H1 (cell line): ENCODE data around the gene MBD5. TPM values are rescaled to one million over a fixed set of nuclear protein-coding genes. Genes with fewer than 3 reads are reported as not detected.

ENCODE experiments used
- CTCF ChIA-PET: fragments of 300-600 bp; sonication (Branson Sonifier 250); formaldehyde crosslinking; loops from one replicate; lab custom pipeline; 2021; ENCODE audit not compliant: partially characterized antibody; lab: Charles Lee
- POLR2A ChIA-PET: fragments of 300-600 bp; sonication (Branson Sonifier 250); formaldehyde crosslinking; loops from one replicate; lab custom pipeline; 2021; ENCODE audit warnings: inconsistent platforms; ENCODE audit not compliant: partially characterized antibody; lab: Charles Lee
- DNase-seq, 2 experiments: peaks; one replicate each; pipeline versions ENCODE4 v3.0.0 to v3.0.0-alpha.2; 2010 to 2022; ENCODE audit warnings: low spot score in 2 of 2, low read depth in 1 of 2, mixed read lengths in 1 of 2
- FAIRE-seq: peaks from 2 replicates; lab custom pipeline; 2011; peaks lifted over from hg19 to GRCh38; lab: Jason Lieb, UNC
- H2AFZ ChIP-seq: 2 replicates; pipeline ENCODE4 v1.8.1; 2012; ENCODE audit warnings: low read length, inconsistent platforms
- H2AK5ac ChIP-seq: 2 replicates; pipeline ENCODE4 v1.6.1; 2013; ENCODE audit warnings: low read depth, low read length
- H2BK120ac ChIP-seq: replicated peaks from 2 replicates; pipeline ENCODE3; 2013; ENCODE audit warnings: low read depth, low read length, inconsistent platforms
- H2BK12ac ChIP-seq: 2 replicates; pipeline ENCODE4 v1.6.1; 2013; ENCODE audit warnings: low read depth, low read length
- H2BK15ac ChIP-seq: 2 replicates; pipeline ENCODE4 v1.6.1; 2013; ENCODE audit warnings: low read length
- H2BK20ac ChIP-seq: 2 replicates; pipeline ENCODE4 v1.6.1; 2013; ENCODE audit warnings: low read length
- H2BK5ac ChIP-seq: 2 replicates; pipeline ENCODE4 v1.6.1; 2013; ENCODE audit warnings: low read depth, low read length
- H3K14ac ChIP-seq: 2 replicates; pipeline ENCODE4 v1.6.1; 2013; ENCODE audit warnings: inconsistent platforms; ENCODE audit not compliant: insufficient read length
- H3K18ac ChIP-seq: 2 replicates; pipeline ENCODE4 v1.6.1; 2013; ENCODE audit warnings: low read length; ENCODE audit errors: extremely low read depth
- H3K23ac ChIP-seq: 2 replicates; pipeline ENCODE4 v1.6.1; 2013; ENCODE audit warnings: inconsistent platforms; ENCODE audit not compliant: insufficient read length
- H3K23me2 ChIP-seq: 2 replicates; pipeline ENCODE4 v1.6.1; 2013; ENCODE audit warnings: low read depth, low read length
- H3K27ac ChIP-seq: 2 replicates; pipeline ENCODE4 v1.6.1; 2011; ENCODE audit warnings: low read depth, low read length, inconsistent platforms
- H3K27me3 ChIP-seq, 4 experiments: replicated peaks in 1 of 4; 1 replicate in 1 of 4; 2 replicates in 3 of 4; pipeline versions ENCODE4 v1.6.1 to v1.8.1; 2011 to 2013; ENCODE audit warnings: low read length in 3 of 4, mild to moderate bottlenecking in 3 of 4, inconsistent platforms in 2 of 4, mixed read lengths in 2 of 4, moderate library complexity in 1 of 4; ENCODE audit not compliant: control insufficient read depth in 3 of 4, insufficient read depth in 3 of 4; ENCODE audit errors: extremely low read depth in 1 of 4
- H3K36me3 ChIP-seq, 4 experiments: 2 replicates each; pipeline versions ENCODE4 v1.6.1 to v1.8.1; 2011 to 2013; ENCODE audit warnings: mild to moderate bottlenecking in 4 of 4, low read length in 3 of 4, moderate library complexity in 2 of 4, control low read depth in 1 of 4, inconsistent platforms in 1 of 4; ENCODE audit not compliant: insufficient read depth in 4 of 4, control insufficient read depth in 2 of 4
- H3K4ac ChIP-seq: replicated peaks from 2 replicates; pipeline ENCODE3; 2013; ENCODE audit warnings: low read length, low read depth, mixed read lengths, inconsistent platforms; ENCODE audit not compliant: insufficient read length
- H3K4me1 ChIP-seq, 4 experiments: replicated peaks in 1 of 4; 1 replicate in 1 of 4; 2 replicates in 3 of 4; pipeline versions ENCODE4 v1.6.1 to v1.8.1; 2011 to 2013; ENCODE audit warnings: low read length in 3 of 4, inconsistent platforms in 2 of 4, mixed read lengths in 1 of 4; ENCODE audit not compliant: insufficient read depth in 4 of 4, control insufficient read depth in 3 of 4
- H3K4me2 ChIP-seq, 2 experiments: 2 replicates each; pipeline versions ENCODE4 v1.6.1 to v1.8.1; 2011 to 2013; ENCODE audit warnings: low read depth in 2 of 2, low read length in 2 of 2, control low read depth in 1 of 2, inconsistent platforms in 1 of 2, mild to moderate bottlenecking in 1 of 2; ENCODE audit not compliant: insufficient read depth in 1 of 2
- H3K4me3 ChIP-seq, 4 experiments: fragments of 200-600, 300-600 bp in 1 of 4; sonication (generic), shearing (Covaris generic), sonication (Bioruptor Twin) in 1 of 4; 2 replicates each; pipeline versions ENCODE4 v1.5.1 to v1.8.1; 2011 to 2016; ENCODE audit warnings: low read length in 4 of 4, low read depth in 3 of 4, control low read depth in 2 of 4, inconsistent platforms in 2 of 4, mild to moderate bottlenecking in 2 of 4, mixed read lengths in 1 of 4, moderate library complexity in 1 of 4; ENCODE audit not compliant: insufficient read depth in 2 of 4; ENCODE audit errors: extremely low read depth in 1 of 4
- H3K56ac ChIP-seq: replicated peaks from 2 replicates; pipeline ENCODE3; 2013; ENCODE audit warnings: low read depth, mild to moderate bottlenecking, mixed read lengths, low read length, inconsistent platforms; ENCODE audit not compliant: insufficient read length
- H3K79me1 ChIP-seq: 2 replicates; pipeline ENCODE4 v1.6.1; 2013; ENCODE audit warnings: low read depth, low read length, control low read depth
- H3K79me2 ChIP-seq, 2 experiments: 2 replicates each; pipeline versions ENCODE4 v1.6.1 to v1.8.1; 2012 to 2013; ENCODE audit warnings: low read length in 2 of 2, mild to moderate bottlenecking in 2 of 2, inconsistent platforms in 1 of 2; ENCODE audit not compliant: insufficient read depth in 2 of 2, control insufficient read depth in 1 of 2
- H3K9ac ChIP-seq, 4 experiments: replicated peaks in 1 of 4; 1 replicate in 1 of 4; 2 replicates in 3 of 4; pipeline versions ENCODE4 v1.6.1 to v1.8.1; 2011 to 2013; ENCODE audit warnings: low read depth in 3 of 4, low read length in 3 of 4, control low read depth in 2 of 4, mild to moderate bottlenecking in 2 of 4, moderate library complexity in 2 of 4, inconsistent platforms in 1 of 4; ENCODE audit errors: extremely low read depth in 1 of 4
- H3K9me3 ChIP-seq, 2 experiments: 2 replicates each; pipeline versions ENCODE4 v1.6.1 to v1.8.1; 2012 to 2013; ENCODE audit warnings: mild to moderate bottlenecking in 2 of 2, moderate library complexity in 2 of 2, control low read depth in 1 of 2, inconsistent platforms in 1 of 2, low read depth in 1 of 2, low read length in 1 of 2, mixed read lengths in 1 of 2; ENCODE audit not compliant: insufficient read depth in 2 of 2
- H4K20me1 ChIP-seq, 2 experiments: replicated peaks in 1 of 2; 2 replicates each; pipeline versions ENCODE3 to v1.8.1; 2011 to 2013; ENCODE audit warnings: inconsistent platforms in 2 of 2, low read length in 2 of 2, mild to moderate bottlenecking in 1 of 2; ENCODE audit not compliant: insufficient read depth in 2 of 2, control insufficient read depth in 1 of 2
- H4K5ac ChIP-seq: 2 replicates; pipeline ENCODE4 v1.6.1; 2013; ENCODE audit warnings: low read length, low read depth, mixed read lengths, inconsistent platforms; ENCODE audit not compliant: insufficient read length
- H4K8ac ChIP-seq: 2 replicates; pipeline ENCODE4 v1.8.0; 2013; ENCODE audit warnings: mild to moderate bottlenecking, moderate library complexity, low read length, inconsistent platforms; ENCODE audit not compliant: insufficient read depth; ENCODE audit errors: extremely low read depth
- H4K91ac ChIP-seq: replicated peaks from 2 replicates; pipeline ENCODE3; 2013; ENCODE audit warnings: low read length, mixed read lengths, inconsistent platforms; ENCODE audit not compliant: insufficient read length
- ASH2L ChIP-seq: fragments of 200-600, 300-600 bp; sonication (generic); IDR thresholded peaks from one replicate; pipeline ENCODE4 v1.7.1; 2017; ENCODE audit warnings: low read length
- CTBP2 ChIP-seq: IDR thresholded peaks from 2 replicates; pipeline ENCODE4 v1.7.0; 2011; ENCODE audit warnings: borderline replicate concordance, mild to moderate bottlenecking, moderate library complexity, mixed read lengths, low read length; ENCODE audit not compliant: insufficient read depth, insufficient read length
- HDAC2 ChIP-seq, 2 experiments: fragments of 300-600 bp in 1 of 2; sonication (generic) in 1 of 2; IDR thresholded peaks; 2 replicates each; pipeline ENCODE4 v1.6.1; 2011 to 2012; ENCODE audit warnings: low read depth in 2 of 2, low read length in 2 of 2, mild to moderate bottlenecking in 2 of 2, moderate library complexity in 2 of 2, borderline replicate concordance in 1 of 2, inconsistent platforms in 1 of 2
- JUND ChIP-seq: IDR thresholded peaks from 2 replicates; pipeline ENCODE4 v1.6.1; 2011; ENCODE audit warnings: mild to moderate bottlenecking, improper control_type of control experiment, low read length
- KDM4A ChIP-seq: IDR thresholded peaks from one replicate; pipeline ENCODE4 v1.7.1; 2012; ENCODE audit warnings: low read depth, mild to moderate bottlenecking, moderate library complexity, low read length, inconsistent platforms; ENCODE audit not compliant: severe bottlenecking
- RAD21 ChIP-seq, 2 experiments: IDR thresholded peaks in 1 of 2; conservative IDR thresholded peaks in 1 of 2; 2 replicates each; pipeline ENCODE4 v1.6.1; 2011; ENCODE audit warnings: low read depth in 2 of 2, low read length in 2 of 2, improper control_type of control experiment in 1 of 2, inconsistent platforms in 1 of 2, mild to moderate bottlenecking in 1 of 2, moderate library complexity in 1 of 2
- RNF2 ChIP-seq: fragments of 200-900, 300-1000 bp; sonication (generic); IDR thresholded peaks from 2 replicates; pipeline ENCODE4 v1.7.1; 2016; ENCODE audit warnings: borderline replicate concordance, low read depth, mild to moderate bottlenecking, antibody characterized with exemption, low read length; ENCODE audit not compliant: poor library complexity, severe bottlenecking; ENCODE audit errors: missing control alignments
- SP1 ChIP-seq: IDR thresholded peaks from 2 replicates; pipeline ENCODE4 v1.6.1; 2011; ENCODE audit warnings: low read depth, low read length
- SP2 ChIP-seq: IDR thresholded peaks from 2 replicates; pipeline ENCODE4 v1.6.1; 2012; ENCODE audit warnings: mild to moderate bottlenecking, low read length, inconsistent platforms
- SUZ12 ChIP-seq: fragments of 200-600 bp; sonication (generic); IDR thresholded peaks from 2 replicates; pipeline ENCODE4 v1.6.1; 2012; ENCODE audit warnings: mild to moderate bottlenecking, inconsistent platforms, low read length, moderate library complexity, mixed read lengths
- WGBS, 2 experiments: shearing (Covaris generic) in 1 of 2; methylation state at CpG; one replicate each; pipeline versions ENCODE4 v1.1.6 to v1.1.7; 2013 to 2015; ENCODE audit warnings: low lambda C conversion rate in 2 of 2, mixed read lengths in 2 of 2, inconsistent platforms in 1 of 2, low coverage in 1 of 2, missing lambda C conversion rate in 1 of 2; ENCODE audit not compliant: insufficient replicate concordance in 2 of 2, insufficient coverage in 1 of 2, insufficient read length in 1 of 2; ENCODE audit errors: extremely low coverage in 1 of 2, missing lambda C conversion rate in 1 of 2; 5-methylcytosine and 5-hydroxymethylcytosine counted together
- polyA plus RNA-seq, 7 experiments: library from polyadenylated mRNA; depleted of rRNA in 3 of 7; stranded (reverse) in 5 of 7; unstranded in 2 of 7; fragments of >200 nt in 5 of 7; fragments of 200-250 nt in 2 of 7; gene quantifications; 1 replicate in 5 of 7; 2 replicates in 1 of 7; 4 replicates in 1 of 7; pipeline versions ENCODE4 v1.2.1 to v1.2.3, GENCODE V29; 2011 to 2013; ENCODE audit warnings: missing spikeins in 2 of 7, mixed read lengths in 2 of 7
- total RNA-seq: library from RNA; stranded (reverse); fragmentation: NEBNext Ultra II Directional; extraction: Animal tissue kit (Norgen Biotek cat#: 25700); gene quantifications from 2 replicates; pipeline ENCODE4 v1.2.1, GENCODE V29; 2021
- TF ChIP-seq, protein P1 (sequence below): IDR thresholded peaks from 2 replicates; pipeline ENCODE4 v1.6.1; 2011; ENCODE audit warnings: low read length, improper control_type of control experiment

MBD5 gene
- total and polyA plus RNA-seq, 2 of the 8 experiments (the other 6 are each of a cell fraction or from before 2014, with no cell fraction given): 9.7 to 29.4 TPM

- Histone ChIP-seq H2AK5ac (no peak overlapping the region), H3K56ac (no peak overlapping the region), H4K20me1 (peaks cover 7 to 8% of the 10 kb centered on the region in 2 experiments), H3K4me2 (peak overlapping the region; percentile 85 to 99), H3K27me3 (no peaks in the 10 kb centered on the region), H3K36me3 (peaks cover 0 to 4% (median 0%) of the 10 kb centered on the region in 4 experiments; a peak in 1 of 8 replicates), H3K4me3 (peak overlapping the region; percentile 82 to 95 (median 88)), H3K23ac (no peak overlapping the region), H4K5ac (no peak overlapping the region), H3K14ac (no peak overlapping the region), H4K8ac (no peak overlapping the region), H3K79me2 (peaks cover 11 to 84% of the 10 kb centered on the region in 2 experiments), H2BK20ac (no peak overlapping the region), H3K4ac (no peak overlapping the region), H3K23me2 (peaks cover 6% of the 10 kb centered on the region), H2BK12ac (no peak overlapping the region), H2AFZ (no peak overlapping the region), H3K79me1 (peaks cover 3% of the 10 kb centered on the region; the same call in 1 of the 2 replicates), H2BK120ac (no peak overlapping the region), H3K9me3 (no peaks in the 10 kb centered on the region), H3K27ac (no peak overlapping the region), H2BK15ac (no peak overlapping the region), H3K4me1 (no peaks in the 10 kb centered on the region; a peak in 2 of 7 replicates), H4K91ac (no peak overlapping the region), H2BK5ac (no peak overlapping the region), H3K9ac (peak overlapping the region in 2 of 4 experiments; percentile 21 to 48; a peak in 4 of 7 replicates), H3K18ac (no peak overlapping the region)
- ChIA-PET CTCF (interaction anchor here (0.8 to 1.7 kb wide), 6 partner anchors 15 to 175 kb away, joined by 3 to 4 read pairs (median 3); no protein-coding TSS in a partner anchor), POLR2A (interaction anchor here (0.8 to 1.2 kb wide), 3 partner anchors 10 to 33 kb away, joined by 3 read pairs; no protein-coding TSS in a partner anchor)
- no peak for DNase-seq
- WGBS, 2 experiments: 8% methylated on average over 3 of the region's 3 CpGs; no CpG with 5 or more reads in 1 of the 2 experiments
- FAIRE-seq: no peak
- TF ChIP-seq HDAC2 (IDR thresholded peaks at IDR 0.05; ENCODE audit: borderline replicate concordance in 1 of 2, low read depth in 2 of 2, low read length in 2 of 2): no peak
- no peak for TF ChIP-seq SP2
- no peak for TF ChIP-seq JUND
- TF ChIP-seq, protein P1, sequence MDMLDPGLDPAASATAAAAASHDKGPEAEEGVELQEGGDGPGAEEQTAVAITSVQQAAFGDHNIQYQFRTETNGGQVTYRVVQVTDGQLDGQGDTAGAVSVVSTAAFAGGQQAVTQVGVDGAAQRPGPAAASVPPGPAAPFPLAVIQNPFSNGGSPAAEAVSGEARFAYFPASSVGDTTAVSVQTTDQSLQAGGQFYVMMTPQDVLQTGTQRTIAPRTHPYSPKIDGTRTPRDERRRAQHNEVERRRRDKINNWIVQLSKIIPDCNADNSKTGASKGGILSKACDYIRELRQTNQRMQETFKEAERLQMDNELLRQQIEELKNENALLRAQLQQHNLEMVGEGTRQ: no peak
- TF ChIP-seq CTBP2: no peak
- no peak for TF ChIP-seq ASH2L
- no peak for TF ChIP-seq SUZ12
- TF ChIP-seq RAD21 (IDR thresholded peaks at IDR 0.05 in 1 of 2, conservative IDR thresholded peaks at IDR 0.05 in 1 of 2; ENCODE audit: low read depth in 2 of 2, low read length in 2 of 2): no peak
- no peak for TF ChIP-seq SP1
- no peak for TF ChIP-seq KDM4A
- no peak for TF ChIP-seq RNF2
These were observed 995 bp downstream of the MBD5 start for GRCh38 chr2:148021886-148022285.
